Measurements from ENCODE around the gene ASNSD1. TPM values are rescaled to one million over a fixed set of nuclear protein-coding genes. Genes with fewer than 3 reads are reported as not detected.

The ASNSD1 gene
- total RNA-seq = 100 to 1,000 TPM in 1 of 4 donors, 10 to 100 TPM in 3; 68.1 to 114 (median 87.3) TPM

DNA sequence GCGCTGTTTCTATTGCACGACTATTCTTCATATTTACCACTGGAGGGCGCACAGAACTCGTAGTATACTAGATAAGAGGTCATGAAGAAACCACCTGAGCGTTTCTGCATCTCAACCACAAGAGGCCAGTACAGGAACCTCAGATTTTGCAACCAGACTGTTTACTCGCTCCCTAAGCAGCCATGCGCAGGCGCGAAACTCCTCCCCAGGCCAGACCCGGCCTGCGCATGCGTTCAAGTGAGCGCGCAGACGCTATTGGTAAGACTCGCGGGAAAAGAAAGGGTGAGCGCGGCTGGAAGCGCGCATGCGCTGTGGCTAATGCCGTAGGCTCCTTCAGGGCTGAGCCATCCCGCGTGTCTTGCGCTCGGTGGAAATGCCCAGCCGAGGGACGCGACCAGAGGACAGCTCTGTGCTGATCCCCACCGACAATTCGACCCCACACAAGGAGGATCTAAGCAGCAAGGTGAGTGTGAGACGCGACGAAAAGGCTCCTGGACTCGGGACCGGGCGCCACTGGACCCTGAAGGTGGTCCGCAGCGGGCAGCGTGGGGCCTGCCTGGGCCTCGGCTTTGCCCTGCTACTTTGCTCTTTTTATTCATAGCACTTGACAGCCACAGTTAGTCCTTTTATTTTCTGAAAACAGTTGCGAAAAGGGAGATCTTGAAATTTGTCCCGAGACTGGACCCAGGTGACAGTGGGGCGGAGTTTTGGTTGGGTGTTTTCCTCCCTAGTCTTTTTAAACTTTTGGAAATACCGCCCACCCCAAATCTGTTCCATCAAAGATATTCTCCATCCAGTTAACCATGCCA lies at the start of gene ASNSD1:
Gene ASNSD1, plus strand, starts transcription at position 312 of the 809 bp plus-strand sequence. CDS start 4,674 bp downstream, outside the sequence.
- H3K27ac ChIP-seq = peak within 1 kb of the TSS; percentile 93 to 99 (median 96)
- DNase-seq (peak; percentile 98 to 99), ATAC-seq (peak; percentile 100)
- in situ Hi-C loops (cut with MboI; ENCODE audit: low sequenced_read_pairs in 4 of 4) = loop anchor here in 1 of 4 donors (5.0 kb wide), 1 partner anchor 36 kb away; no protein-coding TSS in a partner anchor
- H3K9me3 ChIP-seq = no peaks in the 10 kb centered on the region
- peak within 1 kb of the TSS; percentile 77 to 98 (median 92) for H3K4me3 ChIP-seq
- H3K27me3 ChIP-seq = no peaks in the 10 kb centered on the region
- intact Hi-C loops (cut with DNase I; ENCODE audit: low total_unique reads) = loop anchor here (1.0 to 10.0 kb wide), 6 partner anchors 13 to 1353 kb away; partner anchors contain the start of genes ANKAR, MSTN, ORMDL1 and OSGEPL1
- H3K4me1 ChIP-seq = peaks cover 23 to 28% of the 10 kb centered on the region in 2 donors
- peaks cover 0 to 4% of the 10 kb centered on the region in 2 donors for H3K36me3 ChIP-seq
- peak; percentile 85 to 91 for TF ChIP-seq POLR2A (IDR thresholded peaks at IDR 0.05)
- TF ChIP-seq, protein P1, sequence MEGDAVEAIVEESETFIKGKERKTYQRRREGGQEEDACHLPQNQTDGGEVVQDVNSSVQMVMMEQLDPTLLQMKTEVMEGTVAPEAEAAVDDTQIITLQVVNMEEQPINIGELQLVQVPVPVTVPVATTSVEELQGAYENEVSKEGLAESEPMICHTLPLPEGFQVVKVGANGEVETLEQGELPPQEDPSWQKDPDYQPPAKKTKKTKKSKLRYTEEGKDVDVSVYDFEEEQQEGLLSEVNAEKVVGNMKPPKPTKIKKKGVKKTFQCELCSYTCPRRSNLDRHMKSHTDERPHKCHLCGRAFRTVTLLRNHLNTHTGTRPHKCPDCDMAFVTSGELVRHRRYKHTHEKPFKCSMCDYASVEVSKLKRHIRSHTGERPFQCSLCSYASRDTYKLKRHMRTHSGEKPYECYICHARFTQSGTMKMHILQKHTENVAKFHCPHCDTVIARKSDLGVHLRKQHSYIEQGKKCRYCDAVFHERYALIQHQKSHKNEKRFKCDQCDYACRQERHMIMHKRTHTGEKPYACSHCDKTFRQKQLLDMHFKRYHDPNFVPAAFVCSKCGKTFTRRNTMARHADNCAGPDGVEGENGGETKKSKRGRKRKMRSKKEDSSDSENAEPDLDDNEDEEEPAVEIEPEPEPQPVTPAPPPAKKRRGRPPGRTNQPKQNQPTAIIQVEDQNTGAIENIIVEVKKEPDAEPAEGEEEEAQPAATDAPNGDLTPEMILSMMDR (IDR thresholded peaks at IDR 0.05 in 4 of 5, conservative IDR thresholded peaks at IDR 0.05 in 1 of 5) = peak; percentile 91 to 100 (median 96)

DNA sequence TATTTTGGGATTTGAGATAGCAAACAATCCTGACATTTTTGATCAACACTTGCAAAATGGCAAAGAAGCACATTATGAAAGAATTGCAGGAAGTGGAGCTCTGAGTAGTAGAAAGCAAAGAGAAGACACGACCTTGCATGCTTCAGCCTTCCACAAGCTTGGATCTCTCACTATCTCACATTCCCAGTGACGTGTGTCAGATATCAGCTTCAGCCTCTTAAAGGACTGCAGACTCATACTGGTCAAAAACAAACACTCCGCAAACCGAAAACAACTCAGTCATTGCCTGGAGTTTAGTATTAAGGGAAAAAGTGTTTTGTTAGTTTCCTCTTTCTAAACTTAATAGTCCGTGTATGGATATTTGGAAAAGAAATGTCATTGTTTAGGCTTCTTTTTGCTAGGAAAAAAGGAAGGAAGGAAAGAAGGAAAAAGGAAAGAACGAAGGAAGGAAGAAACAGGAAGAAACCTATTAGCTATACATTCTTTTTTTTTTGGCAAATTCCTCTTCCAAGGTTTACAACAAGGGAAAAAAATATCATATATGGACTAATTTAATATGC lies 48.1 kb upstream of the ASNSD1 start:
- peaks cover 7 to 13% of the 10 kb centered on the region in 2 donors for H3K4me1 ChIP-seq
- no peaks in the 10 kb centered on the region for H3K27me3 ChIP-seq
- H3K36me3 ChIP-seq = no peaks in the 10 kb centered on the region
- DNase-seq (peak; percentile 37 to 64), ATAC-seq (peak; percentile 98 to 99)
- TF ChIP-seq, protein P1 (IDR thresholded peaks at IDR 0.05 in 4 of 5, conservative IDR thresholded peaks at IDR 0.05 in 1 of 5) = no peak
- TF ChIP-seq POLR2A (IDR thresholded peaks at IDR 0.05) = peak in 1 of 2 donors; percentile 38
- no peaks in the 10 kb centered on the region for H3K9me3 ChIP-seq
- H3K27ac ChIP-seq = peak overlapping the region; percentile 81 to 90 (median 84)
- peak overlapping the region; percentile 34 to 65 (median 46) for H3K4me3 ChIP-seq
- intact Hi-C loops (cut with DNase I; ENCODE audit: low total_unique reads) (loop anchor here (2.0 kb wide), 1 partner anchor 32 kb away; the partner anchor contains the start of gene SLC40A1), in situ Hi-C loops (cut with MboI; ENCODE audit: low sequenced_read_pairs in 4 of 4) (no loop called here)

DNA sequence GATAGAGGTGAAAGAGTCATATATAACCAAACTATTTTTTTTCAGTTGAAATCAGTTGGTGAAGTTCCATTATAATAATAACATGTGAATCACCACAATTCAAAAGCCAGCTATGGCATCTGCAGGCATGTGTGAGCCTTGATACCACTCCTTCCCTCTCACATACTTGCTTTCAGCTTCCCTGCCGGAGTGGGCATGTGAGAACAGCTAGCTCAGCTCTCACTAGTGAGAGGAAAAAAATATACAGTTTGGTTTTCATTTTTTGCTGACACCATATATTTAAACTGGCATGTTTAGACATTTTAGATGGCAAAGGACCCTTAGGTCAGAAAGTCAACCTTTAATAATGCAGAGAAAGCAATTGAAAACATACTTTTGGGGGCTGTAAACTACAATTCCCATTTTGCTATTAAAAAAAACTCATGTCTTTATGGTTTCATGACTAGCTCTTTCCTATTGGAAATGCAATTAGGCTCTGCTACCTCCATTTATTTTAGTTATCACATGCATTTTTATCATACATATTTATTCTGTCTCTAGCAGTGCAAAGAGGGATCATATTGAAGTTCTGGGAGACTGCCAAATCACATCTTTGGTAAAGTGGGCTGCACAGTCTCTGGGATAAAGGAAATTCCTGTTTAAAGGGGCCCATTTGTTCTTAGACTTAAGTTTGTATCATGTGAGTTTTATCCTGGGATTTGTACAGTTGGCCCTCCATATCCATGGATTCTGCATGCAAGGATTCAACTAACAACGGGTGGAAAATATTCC lies 47.4 kb upstream of the ASNSD1 start:
- intact Hi-C loops (cut with DNase I; ENCODE audit: low total_unique reads) (loop anchor here (2.0 kb wide), 1 partner anchor 33 kb away; the partner anchor contains the start of gene SLC40A1), in situ Hi-C loops (cut with MboI; ENCODE audit: low sequenced_read_pairs in 4 of 4) (no loop called here)
- ATAC-seq = peak; percentile 92 to 94
- peak overlapping the region; percentile 34 to 65 (median 46) for H3K4me3 ChIP-seq
- H3K27me3 ChIP-seq = no peaks in the 10 kb centered on the region
- TF ChIP-seq POLR2A (IDR thresholded peaks at IDR 0.05) = no peak
- peak overlapping the region; percentile 81 to 90 (median 84) for H3K27ac ChIP-seq
- no peaks in the 10 kb centered on the region for H3K36me3 ChIP-seq
- peak; percentile 8 to 65 for DNase-seq
- H3K9me3 ChIP-seq = no peaks in the 10 kb centered on the region
- peaks cover 7 to 13% of the 10 kb centered on the region in 2 donors for H3K4me1 ChIP-seq

DNA sequence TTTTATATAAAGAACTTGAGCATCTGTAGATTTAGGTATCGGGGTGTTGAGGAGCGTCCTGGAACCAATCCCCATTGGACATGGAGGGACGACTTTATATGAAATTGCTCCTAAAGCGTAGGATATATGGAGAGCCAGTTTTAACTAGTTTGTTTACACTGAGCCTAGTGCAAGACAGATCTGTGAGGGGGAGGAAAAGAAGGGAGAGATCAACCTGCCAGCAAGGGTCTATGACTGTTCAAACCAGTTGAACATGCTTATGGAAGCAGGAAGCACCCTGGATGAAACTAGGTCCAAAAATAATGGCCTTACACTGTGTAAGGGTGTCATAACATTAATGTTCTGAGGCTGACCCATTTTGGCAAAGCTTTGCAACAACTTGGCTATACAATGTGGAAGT lies 46.7 kb upstream of the ASNSD1 start:
- no peak for TF ChIP-seq POLR2A (IDR thresholded peaks at IDR 0.05)
- TF ChIP-seq, protein P1 (IDR thresholded peaks at IDR 0.05 in 4 of 5, conservative IDR thresholded peaks at IDR 0.05 in 1 of 5) = no peak
- H3K36me3 ChIP-seq = no peaks in the 10 kb centered on the region
- no peaks in the 10 kb centered on the region for H3K9me3 ChIP-seq
- DNase-seq (no peak), ATAC-seq (no peak)
- H3K27ac ChIP-seq = peak overlapping the region in 3 of 4 donors; percentile 81 to 90 (median 85)
- H3K4me1 ChIP-seq = peaks cover 7 to 13% of the 10 kb centered on the region in 2 donors
- intact Hi-C loops (cut with DNase I; ENCODE audit: low total_unique reads) = no loop called here
- no peaks in the 10 kb centered on the region for H3K27me3 ChIP-seq
- in situ Hi-C loops (cut with MboI; ENCODE audit: low sequenced_read_pairs in 4 of 4) = no loop called here
- no peak overlapping the region for H3K4me3 ChIP-seq
